ENCODE measurements around the gene MRPS18A. TPM values are rescaled to one million over a fixed set of nuclear protein-coding genes. Genes with fewer than 3 reads are reported as not detected.

MRPS18A gene
- total RNA-seq, 4 donors from 2014 or later = 161 to 171 (median 168) TPM

GRCh38 chr6:43677759-43678158, 9.8 kb downstream of the MRPS18A start:
- no peak for ATAC-seq

GRCh38 chr6:43676962-43677606, 10.5 kb downstream of the MRPS18A start:
- DNase-seq (peak; percentile 80 to 89), ATAC-seq (peak; percentile 57 to 61)
- peak overlapping the region in 3 of 4 donors; percentile 8 to 31 (median 24) for H3K4me3 ChIP-seq
- peaks cover 88 to 96% of the 10 kb centered on the region in 2 donors for H3K4me1 ChIP-seq
- peaks cover 0 to 24% of the 10 kb centered on the region in 2 donors for H3K36me3 ChIP-seq
- peak in 1 of 5 experiments; percentile 46 for TF ChIP-seq CTCF (IDR thresholded peaks at IDR 0.05 in 4 of 5, conservative IDR thresholded peaks at IDR 0.05 in 1 of 5)
- TF ChIP-seq POLR2A (IDR thresholded peaks at IDR 0.05) = no peak
- H3K27ac ChIP-seq = peak overlapping the region; percentile 95 to 97 (median 96)
- H3K9me3 ChIP-seq = no peaks in the 10 kb centered on the region
- intact Hi-C loops (cut with DNase I; ENCODE audit: low total_unique reads) (loop anchor here (1.0 to 2.0 kb wide), 2 partner anchors 122 to 314 kb away; no protein-coding TSS in a partner anchor), in situ Hi-C loops (cut with MboI; ENCODE audit: low sequenced_read_pairs in 4 of 4) (no loop called here)
- H3K27me3 ChIP-seq = no peaks in the 10 kb centered on the region

More at GRCh38 chr6:43677759-43678158, 9.8 kb downstream of the MRPS18A start:
- H3K36me3 ChIP-seq = peaks cover 0 to 21% of the 10 kb centered on the region in 2 donors
- peak overlapping the region; percentile 95 to 97 (median 96) for H3K27ac ChIP-seq
- H3K4me1 ChIP-seq = peaks cover 88 to 96% of the 10 kb centered on the region in 2 donors
- intact Hi-C loops (cut with DNase I; ENCODE audit: low total_unique reads) = loop anchor here (1.0 to 2.0 kb wide), 2 partner anchors 122 to 313 kb away; no protein-coding TSS in a partner anchor
- H3K4me3 ChIP-seq = peak overlapping the region in 2 of 4 donors; percentile 8 to 24
- H3K27me3 ChIP-seq = no peaks in the 10 kb centered on the region
- in situ Hi-C loops (cut with MboI; ENCODE audit: low sequenced_read_pairs in 4 of 4) = no loop called here
- H3K9me3 ChIP-seq = no peaks in the 10 kb centered on the region
- TF ChIP-seq POLR2A (IDR thresholded peaks at IDR 0.05) (no peak), CTCF (IDR thresholded peaks at IDR 0.05 in 4 of 5, conservative IDR thresholded peaks at IDR 0.05 in 1 of 5) (no peak)
- DNase-seq = no peak

- no peaks in the 10 kb centered on the region for H3K9me3 ChIP-seq
- H3K4me1 ChIP-seq = peaks cover 88 to 96% of the 10 kb centered on the region in 2 donors
- H3K4me3 ChIP-seq = no peak overlapping the region
- in situ Hi-C loops (cut with MboI; ENCODE audit: low sequenced_read_pairs in 4 of 4) = loop anchor here (25.0 kb wide), 1 partner anchor 412 kb away; no protein-coding TSS in a partner anchor
- intact Hi-C loops (cut with DNase I; ENCODE audit: low total_unique reads) = loop anchor here (5.0 kb wide), 1 partner anchor 327 kb away; no protein-coding TSS in a partner anchor
- DNase-seq (no peak), ATAC-seq (no peak)
- no peak for TF ChIP-seq POLR2A (IDR thresholded peaks at IDR 0.05)
- no peak for TF ChIP-seq CTCF (IDR thresholded peaks at IDR 0.05 in 4 of 5, conservative IDR thresholded peaks at IDR 0.05 in 1 of 5)
- H3K27me3 ChIP-seq = no peaks in the 10 kb centered on the region
- peaks cover 0 to 41% of the 10 kb centered on the region in 2 donors for H3K36me3 ChIP-seq
- peak overlapping the region; percentile 95 to 97 (median 96) for H3K27ac ChIP-seq
Measured at GRCh38 chr6:43674921-43675320, 12.7 kb downstream of the MRPS18A start.

GRCh38 chr6:43674291-43674690, 13.3 kb downstream of the MRPS18A start:
- Histone ChIP-seq H3K4me3 (no peak overlapping the region), H3K36me3 (peaks cover 0 to 41% of the 10 kb centered on the region in 2 donors), H3K27me3 (no peaks in the 10 kb centered on the region), H3K9me3 (no peaks in the 10 kb centered on the region), H3K27ac (peak overlapping the region; percentile 95 to 97 (median 96)), H3K4me1 (peaks cover 88 to 96% of the 10 kb centered on the region in 2 donors)
- no peak for TF ChIP-seq CTCF (IDR thresholded peaks at IDR 0.05 in 4 of 5, conservative IDR thresholded peaks at IDR 0.05 in 1 of 5)
- no peak for TF ChIP-seq POLR2A (IDR thresholded peaks at IDR 0.05)
- in situ Hi-C loops (cut with MboI; ENCODE audit: low sequenced_read_pairs in 4 of 4) = loop anchor here (25.0 kb wide), 1 partner anchor 413 kb away; no protein-coding TSS in a partner anchor
- DNase-seq (no peak), ATAC-seq (no peak)
- intact Hi-C loops (cut with DNase I; ENCODE audit: low total_unique reads) = loop anchor here (5.0 kb wide), 1 partner anchor 328 kb away; no protein-coding TSS in a partner anchor
